IMR-90 (cell line): ENCODE measurements around the gene ZNF439. TPM values are rescaled to one million over a fixed set of nuclear protein-coding genes. Genes with fewer than 3 reads are reported as not detected.

Experiments used
- ATAC-seq: fragments of 200-7000 bp; cut with Tn5 transposase; 2 replicates; pipeline ENCODE4 v1.9.1; 2020; ENCODE audit warnings: low read depth, mild to moderate bottlenecking, moderate library complexity
- BruUV-seq: library from RNA; stranded (reverse); fragments of 400-500 nt; replicated peaks from 2 replicates; lab custom pipeline; 2021; lab: Mats Ljungman, UMichigan
- CTCF ChIA-PET: fragments of 300-600 bp; formaldehyde crosslinking; extraction: SDS; loops from one replicate; lab custom pipeline; 2021; ENCODE audit warnings: antibody characterized with exemption; lab: Yijun Ruan, JAX
- POLR2A ChIA-PET: fragments of 300-600 bp; sonication (Branson Sonifier 250); formaldehyde crosslinking; loops from one replicate; lab custom pipeline; 2022; ENCODE audit warnings: antibody characterized with exemption; ENCODE audit not compliant: unreplicated experiment; lab: Charles Lee
- DNase-seq: peaks from one replicate; pipeline ENCODE4 v3.0.0; 2013
- H2AFZ ChIP-seq: replicated peaks from 2 replicates; pipeline ENCODE3; 2013; ENCODE audit warnings: low read length, mild to moderate bottlenecking; ENCODE audit not compliant: poor library complexity
- H2AK5ac ChIP-seq: 2 replicates; pipeline ENCODE4 v1.6.1; 2013; ENCODE audit warnings: low read depth, low read length, inconsistent platforms
- H2AK9ac ChIP-seq: replicated peaks from 2 replicates; pipeline ENCODE3; 2013; ENCODE audit warnings: mild to moderate bottlenecking, low read depth, low read length, moderate library complexity; ENCODE audit not compliant: poor library complexity
- H2BK120ac ChIP-seq: 2 replicates; pipeline ENCODE4 v1.6.1; 2013; ENCODE audit warnings: low read depth, low read length, inconsistent platforms
- H2BK15ac ChIP-seq: 3 replicates; pipeline ENCODE4 v1.6.1; 2013; ENCODE audit warnings: low read depth, low read length, inconsistent platforms
- H2BK20ac ChIP-seq: 2 replicates; pipeline ENCODE4 v1.6.1; 2013; ENCODE audit warnings: low read depth, mild to moderate bottlenecking, inconsistent platforms, low read length, moderate library complexity
- H2BK5ac ChIP-seq: 2 replicates; pipeline ENCODE4 v1.6.1; 2013; ENCODE audit warnings: mild to moderate bottlenecking, low read depth, low read length, inconsistent platforms; ENCODE audit not compliant: poor library complexity, severe bottlenecking
- H3K14ac ChIP-seq: replicated peaks from 2 replicates; pipeline ENCODE4 v1.6.1; 2013; ENCODE audit warnings: low read depth, low read length, inconsistent platforms
- H3K18ac ChIP-seq: 2 replicates; pipeline ENCODE4 v1.6.1; 2013; ENCODE audit warnings: low read depth, low read length, control low read depth
- H3K23ac ChIP-seq: 2 replicates; pipeline ENCODE4 v1.6.1; 2013; ENCODE audit warnings: low read depth, low read length, inconsistent platforms
- H3K27ac ChIP-seq: 2 replicates; pipeline ENCODE4 v1.5.1; 2013; ENCODE audit warnings: mild to moderate bottlenecking, control low read depth, low read length; ENCODE audit not compliant: insufficient read depth
- H3K27me3 ChIP-seq: 2 replicates; pipeline ENCODE4 v1.6.1; 2013; ENCODE audit warnings: low read length; ENCODE audit not compliant: control insufficient read depth, insufficient read depth
- H3K36me3 ChIP-seq: 2 replicates; pipeline ENCODE4 v1.6.1; 2013; ENCODE audit warnings: low read length, mixed read lengths; ENCODE audit not compliant: control insufficient read depth, insufficient read depth
- H3K4ac ChIP-seq: 2 replicates; pipeline ENCODE4 v1.6.1; 2013; ENCODE audit warnings: low read depth, low read length, inconsistent platforms
- H3K4me1 ChIP-seq: 2 replicates; pipeline ENCODE4 v1.6.1; 2013; ENCODE audit warnings: low read length, mixed read lengths; ENCODE audit not compliant: control insufficient read depth, insufficient read depth
- H3K4me2 ChIP-seq: 2 replicates; pipeline ENCODE4 v1.6.1; 2013; ENCODE audit warnings: low read depth, mild to moderate bottlenecking, control low read depth, low read length, moderate library complexity
- H3K4me3 ChIP-seq: 2 replicates; pipeline ENCODE4 v1.5.1; 2013; ENCODE audit warnings: low read depth, mild to moderate bottlenecking, control low read depth, low read length, moderate library complexity; ENCODE audit not compliant: insufficient read depth
- H3K56ac ChIP-seq: 2 replicates; pipeline ENCODE4 v1.6.1; 2013; ENCODE audit warnings: low read length, inconsistent platforms; ENCODE audit not compliant: insufficient read depth; ENCODE audit errors: extremely low read depth
- H3K79me1 ChIP-seq, 2 experiments: 2 replicates each; pipeline ENCODE4 v1.6.1; 2013; ENCODE audit warnings: low read length in 2 of 2, inconsistent platforms in 1 of 2, low read depth in 1 of 2
- H3K9ac ChIP-seq: 2 replicates; pipeline ENCODE4 v1.6.1; 2013; ENCODE audit warnings: low read depth, low read length, control low read depth
- H3K9me1 ChIP-seq: 2 replicates; pipeline ENCODE4 v1.6.1; 2013; ENCODE audit warnings: low read length, inconsistent platforms; ENCODE audit not compliant: insufficient read depth
- H3K9me3 ChIP-seq: 2 replicates; pipeline ENCODE4 v1.6.1; 2013; ENCODE audit warnings: low read length; ENCODE audit not compliant: control insufficient read depth, insufficient read depth
- H4K20me1 ChIP-seq: 2 replicates; pipeline ENCODE4 v1.6.1; 2013; ENCODE audit warnings: low read length, inconsistent platforms; ENCODE audit not compliant: insufficient read depth
- H4K5ac ChIP-seq: 2 replicates; pipeline ENCODE4 v1.6.1; 2013; ENCODE audit warnings: mild to moderate bottlenecking, low read depth, low read length, control low read depth
- H4K8ac ChIP-seq, 2 experiments: 2 replicates each; pipeline ENCODE4 v1.6.1; 2013; ENCODE audit warnings: low read depth in 2 of 2, low read length in 2 of 2, control low read depth in 1 of 2, inconsistent platforms in 1 of 2
- H4K91ac ChIP-seq: 2 replicates; pipeline ENCODE4 v1.6.1; 2013; ENCODE audit warnings: low read depth, low read length, inconsistent platforms; ENCODE audit not compliant: insufficient read depth
- BHLHE40 ChIP-seq: fragments of 150-350 bp; IDR thresholded peaks from 2 replicates; pipeline ENCODE4 v1.6.1; 2016; ENCODE audit warnings: mild to moderate bottlenecking, low read depth, low read length
- CEBPB ChIP-seq: IDR thresholded peaks from 2 replicates; pipeline ENCODE4 v1.6.1; 2012; ENCODE audit warnings: low read depth, low read length, improper control_type of control experiment
- CTCF ChIP-seq: conservative IDR thresholded peaks from 2 replicates; pipeline ENCODE4 v1.5.1; 2012; ENCODE audit warnings: mild to moderate bottlenecking, low read depth, low read length, improper control_type of control experiment
- FOS ChIP-seq: fragments of 150-350 bp; IDR thresholded peaks from 2 replicates; pipeline ENCODE4 v1.6.1; 2016; ENCODE audit warnings: low read depth, low read length
- MAFK ChIP-seq: IDR thresholded peaks from 2 replicates; pipeline ENCODE4 v1.6.1; 2012; ENCODE audit warnings: low read depth, low read length, improper control_type of control experiment
- NFE2L2 ChIP-seq: fragments of 150-350 bp; IDR thresholded peaks from 2 replicates; pipeline ENCODE4 v1.6.1; 2016; ENCODE audit warnings: low read depth, mild to moderate bottlenecking, low read length
- POLR2A ChIP-seq: IDR thresholded peaks from 2 replicates; pipeline ENCODE4 v1.6.1; 2012; ENCODE audit warnings: mild to moderate bottlenecking, low read depth, low read length
- RCOR1 ChIP-seq: IDR thresholded peaks from 2 replicates; pipeline ENCODE4 v1.6.1; 2012; ENCODE audit warnings: mild to moderate bottlenecking, low read length, improper control_type of control experiment; ENCODE audit not compliant: insufficient replicate concordance
- RFX5 ChIP-seq: IDR thresholded peaks from 2 replicates; pipeline ENCODE4 v1.8.0; 2012; ENCODE audit warnings: low read depth, mild to moderate bottlenecking, low read length, moderate library complexity
- SMC3 ChIP-seq: fragments of 150-350 bp; IDR thresholded peaks from 2 replicates; pipeline ENCODE4 v1.6.1; 2016; ENCODE audit warnings: low read depth, mild to moderate bottlenecking, antibody characterized with exemption, low read length, moderate library complexity
- WGBS, 2 experiments: methylation state at CpG; one replicate each; pipeline versions ENCODE4 v1.1.5 to v1.1.7; 2013; ENCODE audit warnings: missing lambda C conversion rate in 2 of 2; ENCODE audit not compliant: insufficient read length in 1 of 2; ENCODE audit errors: extremely low coverage in 2 of 2; 5-methylcytosine and 5-hydroxymethylcytosine counted together
- dilution Hi-C: fragments of 300-500 bp; cut with HindIII; formaldehyde crosslinking; loops from one replicate; pipeline ENCODE4 v1.14.3; 2018; ENCODE audit warnings: low sequenced_read_pairs; ENCODE audit not compliant: unreplicated experiment
- in situ Hi-C: fragments of 300-500 bp; cut with MboI; formaldehyde crosslinking; loops from 3 replicates; pipeline ENCODE4 v1.14.3; 2019; ENCODE audit warnings: low sequenced_read_pairs, inconsistent platforms, mixed read lengths
- intact Hi-C: fragments of 100-400 bp; cut with micrococcal nuclease; formaldehyde crosslinking; loops from 2 replicates; pipeline ENCODE4 v1.10.0; 2022
- polyA plus RNA-seq, 3 experiments: library from polyadenylated mRNA; depleted of rRNA; stranded (reverse); fragments of >200 nt; gene quantifications; 2 replicates each; pipeline ENCODE4 v1.2.3, GENCODE V29; 2012; ENCODE audit warnings: low replicate concordance in 1 of 3
- total RNA-seq: library from RNA; depleted of rRNA; stranded (reverse); fragments of >200 nt; gene quantifications from 2 replicates; pipeline ENCODE4 v1.2.3, GENCODE V29; 2012
- TF ChIP-seq, protein P1 (sequence below): fragments of 150-350 bp; IDR thresholded peaks from 2 replicates; pipeline ENCODE4 v1.6.1; 2016; ENCODE audit warnings: low read depth, mild to moderate bottlenecking, low read length, moderate library complexity, borderline replicate concordance

ZNF439 gene
- total and polyA plus RNA-seq, 2 of the 4 experiments (the other 2 are of a cell fraction), result 4.8 to 8.4 TPM

DNA sequence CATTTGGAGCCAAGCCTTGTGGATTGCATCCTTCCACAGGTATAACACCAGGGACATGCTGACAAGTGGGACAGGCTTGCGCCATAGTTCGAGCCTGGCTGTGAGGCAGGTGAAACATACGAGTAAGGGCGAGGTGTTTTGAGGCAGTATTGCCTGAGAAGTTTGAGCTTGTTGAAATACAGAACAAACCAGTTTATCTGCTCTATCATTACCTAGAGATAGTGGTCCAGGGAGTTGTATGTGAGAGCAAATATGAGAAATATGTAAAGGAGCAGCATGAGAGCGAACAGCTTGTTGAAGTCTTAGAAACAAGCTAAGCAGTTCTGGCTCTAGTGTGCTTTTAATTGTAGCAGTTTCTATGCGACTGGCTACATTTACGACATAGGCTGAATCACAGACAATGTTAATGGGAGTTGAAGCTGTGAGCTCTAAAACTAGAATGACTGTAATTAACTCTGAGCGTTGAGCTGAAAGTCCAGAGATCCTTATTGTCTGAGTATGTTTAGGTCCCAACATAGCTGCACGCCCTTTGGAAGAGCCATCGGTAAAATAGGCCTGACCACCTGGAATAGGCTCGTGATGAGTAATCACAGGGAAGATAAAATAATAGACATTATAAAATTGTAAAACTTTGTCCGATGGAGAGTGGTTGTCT, 8.2 kb downstream of the ZNF439 start:
- no peak overlapping the region for H4K5ac ChIP-seq
- intact Hi-C loops, result no loop called here
- H3K27me3 ChIP-seq, result no peaks in the 10 kb centered on the region
- no peak overlapping the region for H4K91ac ChIP-seq
- no peak overlapping the region for H3K4ac ChIP-seq
- peaks cover 16% of the 10 kb centered on the region for H3K36me3 ChIP-seq
- no peak overlapping the region for H2AK9ac ChIP-seq
- POLR2A ChIA-PET, result no interaction called here
- no peak overlapping the region for H2AFZ ChIP-seq
- in situ Hi-C loops, result no loop called here
- H3K9me3 ChIP-seq, result peaks cover 50% of the 10 kb centered on the region
- H3K9me1 ChIP-seq, result no peaks in the 10 kb centered on the region
- WGBS, 2 experiments, result 63% methylated on average over 2 of the region's 12 CpGs; no CpG with 5 or more reads in 1 of the 2 experiments
- H2BK20ac ChIP-seq, result no peak overlapping the region
- no peak overlapping the region for H2BK15ac ChIP-seq
- peaks cover 14 to 26% of the 10 kb centered on the region in 2 experiments; a peak in 3 of 4 replicates for H3K79me1 ChIP-seq
- H2BK5ac ChIP-seq, result no peak overlapping the region
- TF ChIP-seq NFE2L2, result no peak
- no peak for TF ChIP-seq BHLHE40
- no peak for TF ChIP-seq CEBPB
- TF ChIP-seq, protein P1, sequence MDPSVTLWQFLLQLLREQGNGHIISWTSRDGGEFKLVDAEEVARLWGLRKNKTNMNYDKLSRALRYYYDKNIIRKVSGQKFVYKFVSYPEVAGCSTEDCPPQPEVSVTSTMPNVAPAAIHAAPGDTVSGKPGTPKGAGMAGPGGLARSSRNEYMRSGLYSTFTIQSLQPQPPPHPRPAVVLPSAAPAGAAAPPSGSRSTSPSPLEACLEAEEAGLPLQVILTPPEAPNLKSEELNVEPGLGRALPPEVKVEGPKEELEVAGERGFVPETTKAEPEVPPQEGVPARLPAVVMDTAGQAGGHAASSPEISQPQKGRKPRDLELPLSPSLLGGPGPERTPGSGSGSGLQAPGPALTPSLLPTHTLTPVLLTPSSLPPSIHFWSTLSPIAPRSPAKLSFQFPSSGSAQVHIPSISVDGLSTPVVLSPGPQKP, result no peak
- TF ChIP-seq FOS, result no peak
- TF ChIP-seq MAFK, result no peak
- TF ChIP-seq CTCF, result no peak
- no peak for TF ChIP-seq RCOR1
- TF ChIP-seq POLR2A, result no peak
- no peak for TF ChIP-seq RFX5
- no peak for TF ChIP-seq SMC3
- H3K9ac ChIP-seq, result no peak overlapping the region
- no peak overlapping the region for H4K8ac ChIP-seq
- H3K14ac ChIP-seq, result no peak overlapping the region
- ATAC-seq (no peak), DNase-seq (no peak)
- no peak overlapping the region for H3K4me2 ChIP-seq
- H2AK5ac ChIP-seq, result no peak overlapping the region
- CTCF ChIA-PET, result no interaction called here
- H3K56ac ChIP-seq, result no peak overlapping the region
- dilution Hi-C loops, result no loop called here
- H3K18ac ChIP-seq, result no peak overlapping the region
- H4K20me1 ChIP-seq, result no peaks in the 10 kb centered on the region
- H3K4me1 ChIP-seq, result no peaks in the 10 kb centered on the region
- BruUV-seq, result no TSS peak
- H3K23ac ChIP-seq, result no peak overlapping the region
- no peak overlapping the region for H2BK120ac ChIP-seq
- no peak overlapping the region for H3K27ac ChIP-seq
- no peak overlapping the region for H3K4me3 ChIP-seq
